AG09309 (cell line): ENCODE data around the gene MYLK.

Experiments
- DNase-seq: peaks from one replicate; pipeline ENCODE4 v3.0.0-alpha.2; 2010; ENCODE audit warnings: low read depth
- H3K4me3 ChIP-seq: 2 replicates; pipeline ENCODE4 v1.5.1; 2011; ENCODE audit warnings: mild to moderate bottlenecking, low read depth, low read length, moderate library complexity; ENCODE audit not compliant: control insufficient read depth
- CTCF ChIP-seq: IDR thresholded peaks from 2 replicates; pipeline ENCODE4 v1.5.1; 2011; ENCODE audit warnings: mild to moderate bottlenecking, low read depth, low read length, inconsistent platforms; ENCODE audit not compliant: insufficient read depth, control insufficient read depth; ENCODE audit errors: missing control alignments

The MYLK gene

GRCh38 chr3:123656691-123657090 is 227.4 kb downstream of the MYLK start:
- DNase-seq, result no peak
- no peak for TF ChIP-seq CTCF
- H3K4me3 ChIP-seq, result no peak overlapping the region

- TF ChIP-seq CTCF, result no peak
- DNase-seq, result no peak
- H3K4me3 ChIP-seq, result no peak overlapping the region
Observed at GRCh38 chr3:123656274-123656673, 227.9 kb downstream of the MYLK start.

GRCh38 chr3:123655400-123655799 is 228.7 kb downstream of the MYLK start:
- no peak overlapping the region for H3K4me3 ChIP-seq
- TF ChIP-seq CTCF, result no peak
- peak; percentile 38 for DNase-seq

GRCh38 chr3:123653221-123653682 is 230.9 kb downstream of the MYLK start:
- no peak overlapping the region for H3K4me3 ChIP-seq
- TF ChIP-seq CTCF, result no peak
- peak; percentile 84 for DNase-seq

- no peak overlapping the region for H3K4me3 ChIP-seq
- peak; percentile 98 for TF ChIP-seq CTCF
- DNase-seq, result no peak
Observed at GRCh38 chr3:123652342-123652984, 231.7 kb downstream of the MYLK start.

- DNase-seq, result no peak
- H3K4me3 ChIP-seq, result no peak overlapping the region
- TF ChIP-seq CTCF, result no peak
Observed at GRCh38 chr3:123651449-123652341, 232.4 kb downstream of the MYLK start.
